Neuronal stem cell (in vitro differentiated cells): ENCODE data around the gene ASIC1.
A peak's percentile ranks its signal among the peaks of the same experiment; 100 is the strongest.
"Not testable (repeated sequence)": the region's sequence is repeated elsewhere in the genome, so short reads cannot be mapped to it uniquely, and the experiment has no call there.

ENCODE experiments used
- DNase-seq: peaks from one replicate; pipeline ENCODE4 v3.0.0-alpha.2; 2013; ENCODE audit warnings: low spot score
- H2AFZ ChIP-seq: one replicate; pipeline ENCODE4 v1.6.1; 2013; ENCODE audit warnings: mild to moderate bottlenecking, low read length, inconsistent platforms
- H2AK5ac ChIP-seq: 2 replicates; pipeline ENCODE4 v1.6.1; 2013; ENCODE audit warnings: low read depth, mild to moderate bottlenecking, inconsistent platforms, low read length, moderate library complexity, mixed read lengths
- H2BK120ac ChIP-seq: 2 replicates; pipeline ENCODE4 v1.6.1; 2013; ENCODE audit warnings: low read depth, mild to moderate bottlenecking, inconsistent platforms, low read length, moderate library complexity, mixed read lengths
- H2BK12ac ChIP-seq: one replicate; pipeline ENCODE4 v1.6.1; 2013; ENCODE audit warnings: low read length, inconsistent platforms
- H2BK15ac ChIP-seq: 2 replicates; pipeline ENCODE4 v1.6.1; 2013; ENCODE audit warnings: mild to moderate bottlenecking, low read length, inconsistent platforms, mixed read lengths
- H2BK5ac ChIP-seq: one replicate; pipeline ENCODE4 v1.6.1; 2013; ENCODE audit warnings: inconsistent platforms, mild to moderate bottlenecking, low read length, moderate library complexity
- H3K14ac ChIP-seq: one replicate; pipeline ENCODE4 v1.6.1; 2013; ENCODE audit warnings: low read length, inconsistent platforms
- H3K18ac ChIP-seq: 2 replicates; pipeline ENCODE4 v1.6.1; 2013; ENCODE audit warnings: low read length, inconsistent platforms
- H3K23ac ChIP-seq: 2 replicates; pipeline ENCODE4 v1.6.1; 2013; ENCODE audit warnings: low read depth, mild to moderate bottlenecking, mixed read lengths, low read length, inconsistent platforms; ENCODE audit not compliant: poor library complexity
- H3K27ac ChIP-seq: replicated peaks from 3 replicates; pipeline ENCODE4 v1.5.1; 2013; ENCODE audit warnings: low read length, inconsistent platforms
- H3K27me3 ChIP-seq, 3 experiments: 2 replicates each; pipeline ENCODE4 v1.6.1; 2013; ENCODE audit warnings: low read length in 3 of 3, mild to moderate bottlenecking in 2 of 3, inconsistent platforms in 1 of 3, low read depth in 1 of 3, mixed read lengths in 1 of 3, moderate library complexity in 1 of 3; ENCODE audit not compliant: control insufficient read depth in 3 of 3, insufficient read depth in 3 of 3
- H3K36me3 ChIP-seq, 2 donors: replicated peaks in 1 of 2; 2 replicates each; pipeline ENCODE4 v1.6.1; 2013; ENCODE audit warnings: low read length in 2 of 2; ENCODE audit not compliant: control insufficient read depth in 2 of 2, insufficient read depth in 2 of 2
- H3K4ac ChIP-seq: 2 replicates; pipeline ENCODE4 v1.6.1; 2013; ENCODE audit warnings: inconsistent platforms, mild to moderate bottlenecking, low read length, moderate library complexity
- H3K4me1 ChIP-seq, 2 donors: 1 replicate in 1 of 2; 2 replicates in 1 of 2; pipeline ENCODE4 v1.6.1; 2013; ENCODE audit warnings: low read length in 2 of 2, low read depth in 1 of 2; ENCODE audit not compliant: control insufficient read depth in 2 of 2, insufficient read depth in 1 of 2
- H3K4me2 ChIP-seq: one replicate; pipeline ENCODE4 v1.6.1; 2013; ENCODE audit warnings: mild to moderate bottlenecking, low read length, inconsistent platforms; ENCODE audit not compliant: insufficient read depth, poor library complexity, severe bottlenecking
- H3K4me3 ChIP-seq, 2 donors: 2 replicates each; pipeline ENCODE4 v1.5.1; 2013; ENCODE audit warnings: low read length in 2 of 2, mild to moderate bottlenecking in 2 of 2, inconsistent platforms in 1 of 2, moderate library complexity in 1 of 2
- H3K79me1 ChIP-seq: one replicate; pipeline ENCODE4 v1.6.1; 2013; ENCODE audit warnings: low read depth, mild to moderate bottlenecking, inconsistent platforms, low read length, moderate library complexity
- H3K9ac ChIP-seq: one replicate; pipeline ENCODE4 v1.6.1; 2013; ENCODE audit warnings: mild to moderate bottlenecking, low read depth, low read length, inconsistent platforms; ENCODE audit not compliant: poor library complexity
- H3K9me3 ChIP-seq, 2 donors: replicated peaks in 1 of 2; 2 replicates each; pipeline versions ENCODE3 to v1.6.1; 2013; ENCODE audit warnings: low read length in 2 of 2, mild to moderate bottlenecking in 2 of 2, inconsistent platforms in 1 of 2, low read depth in 1 of 2, mixed read lengths in 1 of 2, moderate library complexity in 1 of 2; ENCODE audit not compliant: control insufficient read depth in 2 of 2, insufficient read depth in 1 of 2
- H4K8ac ChIP-seq: one replicate; pipeline ENCODE4 v1.6.1; 2013; ENCODE audit warnings: low read depth, mild to moderate bottlenecking, inconsistent platforms, low read length, moderate library complexity
- H4K91ac ChIP-seq: one replicate; pipeline ENCODE4 v1.6.1; 2013; ENCODE audit warnings: low read length, low read depth, mild to moderate bottlenecking, inconsistent platforms; ENCODE audit not compliant: poor library complexity
- WGBS, 2 donors: extraction: QIAGEN DNeasy Blood & Tissue Kit; methylation state at CpG; one replicate each; pipeline ENCODE4 v1.1.7; 2013; ENCODE audit warnings: missing lambda C conversion rate in 2 of 2, mixed read lengths in 1 of 2; ENCODE audit not compliant: insufficient read length in 2 of 2, insufficient replicate concordance in 1 of 2; ENCODE audit errors: extremely low coverage in 2 of 2; 5-methylcytosine and 5-hydroxymethylcytosine counted together

Gene ASIC1

DNA sequence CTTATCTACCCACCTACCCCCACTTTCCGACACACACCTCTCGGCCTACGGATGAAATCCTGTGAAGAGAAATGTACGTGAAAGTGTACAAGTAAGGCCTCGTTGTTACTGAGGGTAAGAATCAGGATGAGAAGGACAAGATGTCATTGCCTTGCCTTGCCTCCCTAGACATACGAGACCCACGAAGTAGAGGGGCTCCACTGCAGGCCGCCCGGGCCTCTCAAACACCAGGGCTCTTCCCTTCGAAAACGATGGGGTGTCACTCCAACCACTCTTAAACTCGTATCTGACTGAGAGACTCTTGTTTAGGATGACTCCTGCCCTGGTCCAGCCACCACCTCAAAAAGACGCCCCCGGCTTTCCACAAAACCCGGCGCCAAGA, 32.6 kb upstream of the ASIC1 start:
- Histone ChIP-seq H3K4me3 (peak overlapping the region; percentile 95 to 96), H4K91ac (no peak overlapping the region), H3K14ac (no peak overlapping the region), H3K4me1 (peaks cover 0 to 1% of the 10 kb centered on the region in 2 donors), H3K27ac (peak overlapping the region; percentile 25), H3K27me3 (no peaks in the 10 kb centered on the region), H3K18ac (peak overlapping the region; percentile 95), H2BK120ac (no peak overlapping the region), H3K4me2 (peak overlapping the region; percentile 65), H2AK5ac (peak overlapping the region; percentile 93), H3K23ac (no peak overlapping the region), H2BK12ac (no peak overlapping the region), H2BK15ac (peak overlapping the region; percentile 70), H2BK5ac (peak overlapping the region; percentile 91), H4K8ac (no peak overlapping the region), H3K79me1 (peaks cover 5% of the 10 kb centered on the region), H3K36me3 (peaks cover 0 to 32% of the 10 kb centered on the region in 2 donors), H3K9me3 (no peaks in the 10 kb centered on the region), H3K4ac (no peak overlapping the region), H2AFZ (peak overlapping the region; percentile 88), H3K9ac (peak overlapping the region; percentile 55)
- DNase-seq, result no peak
- WGBS, 2 donors, result no CpG with 5 or more reads among the region's 16 CpGs

DNA sequence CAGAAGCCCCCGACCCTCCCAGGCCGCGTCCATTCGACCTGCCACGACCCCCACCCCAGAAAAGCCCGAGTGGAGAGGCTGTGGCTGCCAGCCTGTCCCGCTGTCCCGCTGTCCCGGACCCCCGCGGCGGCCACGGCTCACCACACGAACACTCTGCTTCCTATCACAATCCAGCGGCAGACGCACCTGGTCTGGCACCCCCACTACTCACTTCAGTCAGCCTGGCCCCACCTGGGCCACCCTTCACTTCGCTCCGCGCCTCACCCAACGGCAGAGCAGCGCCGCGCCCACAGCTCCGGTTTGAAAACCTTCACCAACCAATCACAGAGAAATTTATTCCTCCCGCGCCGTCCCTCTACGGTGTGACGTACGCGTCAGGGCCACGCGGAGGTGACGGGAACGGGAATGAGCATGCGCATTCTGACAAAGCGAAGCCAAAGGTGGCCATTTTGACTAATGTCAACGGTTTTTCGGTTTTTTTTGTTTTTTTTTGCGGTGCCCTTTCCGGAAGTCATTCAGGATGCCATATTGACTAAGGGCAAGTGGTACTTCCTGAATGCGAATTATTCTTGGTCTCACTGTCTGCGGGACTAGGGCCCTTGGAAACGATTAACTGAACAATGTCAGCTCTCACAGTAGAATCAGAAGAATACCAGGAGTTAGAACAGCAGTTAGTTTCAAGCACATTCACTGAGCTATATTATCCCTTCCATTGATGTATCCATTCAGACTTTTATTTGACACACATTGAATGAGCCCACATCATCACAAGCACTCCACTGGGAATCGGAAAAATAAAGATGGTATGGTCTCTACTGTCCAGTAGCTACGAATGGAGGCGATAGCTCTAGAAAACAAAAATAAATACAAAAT, 32.0 kb upstream of the ASIC1 start, which contains the start of gene RACGAP1:
TSS of gene RACGAP1 (minus strand) at position 308 of the 873 bp plus-strand sequence. CDS start 8,779 bp downstream, outside the sequence.
- no CpG with 5 or more reads among the region's 47 CpGs for WGBS, 2 donors
- Histone ChIP-seq H3K27ac (peak within 1 kb of the TSS; percentile 60), H3K9me3 (no peaks in the 10 kb centered on the region), H4K91ac (no peak within 1 kb of the TSS), H3K9ac (peak within 1 kb of the TSS; percentile 95), H2AK5ac (peak within 1 kb of the TSS; percentile 93), H2AFZ (peak within 1 kb of the TSS; percentile 88), H2BK15ac (peak within 1 kb of the TSS; percentile 70), H3K23ac (peak within 1 kb of the TSS; percentile 97), H3K18ac (peak within 1 kb of the TSS; percentile 95), H2BK120ac (no peak within 1 kb of the TSS), H3K4ac (peak within 1 kb of the TSS; percentile 12), H3K27me3 (no peaks in the 10 kb centered on the region), H3K4me3 (peak within 1 kb of the TSS; percentile 95 to 96), H3K36me3 (peaks cover 0 to 29% of the 10 kb centered on the region in 2 donors), H2BK12ac (no peak within 1 kb of the TSS), H2BK5ac (peak within 1 kb of the TSS; percentile 91), H3K4me2 (peak within 1 kb of the TSS; percentile 65), H3K14ac (peak within 1 kb of the TSS; percentile 90), H3K4me1 (peaks cover 0 to 1% of the 10 kb centered on the region in 2 donors), H3K79me1 (peaks cover 5% of the 10 kb centered on the region), H4K8ac (no peak within 1 kb of the TSS)
- DNase-seq, result peak; percentile 97

DNA sequence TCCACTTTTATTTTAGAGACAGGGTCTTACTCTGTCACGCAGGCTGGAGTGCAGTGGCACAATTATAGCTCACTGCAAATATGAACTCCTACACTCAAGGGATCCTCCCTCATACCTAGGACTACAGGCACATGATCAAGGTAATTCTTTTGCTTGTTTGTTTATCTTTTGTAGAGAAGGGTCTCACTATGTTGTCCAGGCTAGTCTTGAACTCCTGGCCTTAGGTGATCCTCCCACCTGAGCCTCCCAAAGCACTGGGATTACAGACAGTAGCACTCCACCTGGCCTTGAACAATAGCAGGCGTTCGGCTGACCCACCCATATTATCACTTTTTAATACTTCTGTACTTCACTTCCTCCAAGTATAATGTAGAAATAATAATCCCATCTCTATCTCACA, 30.7 kb upstream of the ASIC1 start:
- no peak overlapping the region for H2AFZ ChIP-seq
- no peak for DNase-seq
- H3K36me3 ChIP-seq, result peaks cover 0 to 19% of the 10 kb centered on the region in 2 donors

DNA sequence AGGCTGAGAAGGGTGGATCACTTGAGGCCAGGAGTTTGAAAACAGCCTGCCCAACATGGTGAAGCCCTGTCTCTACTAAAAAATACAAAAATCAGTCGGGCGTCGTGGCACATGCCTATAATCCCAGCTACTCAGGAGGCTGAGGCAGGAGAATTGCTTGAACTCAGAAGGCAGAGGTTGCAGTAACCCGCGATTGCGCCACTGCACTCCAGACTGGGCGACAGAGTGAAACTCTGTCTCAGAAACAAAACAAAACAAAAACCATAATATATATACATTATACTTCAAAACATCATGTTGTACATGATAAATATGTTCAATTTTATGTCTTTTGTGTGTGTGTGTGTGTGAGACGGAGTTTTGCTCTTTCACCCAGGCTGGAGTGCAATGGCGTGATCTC, 26.9 kb upstream of the ASIC1 start:
- not testable (repeated sequence) for H2BK15ac ChIP-seq, DNase-seq, H3K4me3 ChIP-seq, H3K79me1 ChIP-seq, H3K18ac ChIP-seq, H3K9me3 ChIP-seq, H2BK120ac ChIP-seq, H3K27me3 ChIP-seq, H3K23ac ChIP-seq, H2AFZ ChIP-seq, H4K91ac ChIP-seq, H2BK12ac ChIP-seq, H4K8ac ChIP-seq, H3K36me3 ChIP-seq, H2AK5ac ChIP-seq, H3K4me1 ChIP-seq, H3K9ac ChIP-seq, H3K14ac ChIP-seq, H2BK5ac ChIP-seq, H3K4ac ChIP-seq, H3K4me2 ChIP-seq, H3K27ac ChIP-seq
- WGBS, 2 donors, result no CpG with 5 or more reads among the region's 9 CpGs

More for the DNA sequence above, 30.7 kb upstream of the ASIC1 start:
- no peak overlapping the region for H2BK120ac ChIP-seq
- no peak overlapping the region for H2BK15ac ChIP-seq
- no peak overlapping the region for H3K4me2 ChIP-seq
- H3K4me1 ChIP-seq, result peaks cover 0 to 1% of the 10 kb centered on the region in 2 donors
- no peak overlapping the region for H4K8ac ChIP-seq
- H3K18ac ChIP-seq, result no peak overlapping the region
- no peak overlapping the region for H4K91ac ChIP-seq
- H3K4me3 ChIP-seq, result no peak overlapping the region
- no CpG with 5 or more reads among the region's 3 CpGs for WGBS, 2 donors
- H3K4ac ChIP-seq, result no peak overlapping the region
- H2AK5ac ChIP-seq, result no peak overlapping the region
- no peak overlapping the region for H2BK12ac ChIP-seq
- no peak overlapping the region for H3K9ac ChIP-seq
- H3K79me1 ChIP-seq, result peaks cover 5% of the 10 kb centered on the region
- H3K27ac ChIP-seq, result no peak overlapping the region
- no peak overlapping the region for H3K23ac ChIP-seq
- H3K27me3 ChIP-seq, result no peaks in the 10 kb centered on the region
- no peak overlapping the region for H3K14ac ChIP-seq
- H3K9me3 ChIP-seq, result no peaks in the 10 kb centered on the region
- no peak overlapping the region for H2BK5ac ChIP-seq
